GM23338 (cell line): ENCODE measurements around the gene KCNQ5. TPM values are rescaled to one million over a fixed set of nuclear protein-coding genes. Genes with fewer than 3 reads are reported as not detected.

Source experiments
- ATAC-seq: fragments of 200-7000 bp; cut with Tn5 transposase; 3 replicates; pipeline ENCODE4 v1.9.1; 2020
- DNase-seq: peaks from one replicate; pipeline ENCODE4 v3.0.0-alpha.2; 2015; ENCODE audit warnings: low spot score
- H2AFZ ChIP-seq: fragments of 200-600 bp; sonication (generic); 2 replicates; pipeline ENCODE4 v1.8.0; 2016; ENCODE audit warnings: antibody characterized with exemption, mild to moderate bottlenecking, moderate library complexity
- H3F3A ChIP-seq: fragments of 200-600 bp; sonication (generic); replicated peaks from 2 replicates; pipeline ENCODE4 v1.8.0; 2017; ENCODE audit warnings: antibody characterized with exemption, mixed run types, low read depth
- H3K27ac ChIP-seq: fragments of 200-600 bp; sonication (generic); 2 replicates; pipeline ENCODE4 v1.6.1; 2016; ENCODE audit warnings: low read depth
- H3K27me3 ChIP-seq: fragments of 200-600 bp; sonication (generic); 2 replicates; pipeline ENCODE4 v1.8.0; 2016; ENCODE audit warnings: mild to moderate bottlenecking, mixed run types, moderate library complexity; ENCODE audit not compliant: insufficient read depth
- H3K36me3 ChIP-seq: fragments of 200-600 bp; sonication (generic); 2 replicates; pipeline ENCODE4 v1.8.0; 2016; ENCODE audit warnings: mild to moderate bottlenecking; ENCODE audit not compliant: insufficient read depth
- H3K4me1 ChIP-seq: fragments of 200-600 bp; sonication (generic); 2 replicates; pipeline ENCODE4 v1.8.0; 2016; ENCODE audit warnings: mild to moderate bottlenecking, moderate library complexity; ENCODE audit not compliant: insufficient read depth
- H3K4me2 ChIP-seq: fragments of 200-600 bp; sonication (generic); 2 replicates; pipeline ENCODE4 v1.7.1; 2017; ENCODE audit warnings: mixed run types
- H3K4me3 ChIP-seq: fragments of 200-600 bp; sonication (generic); 2 replicates; pipeline ENCODE4 v1.6.1; 2016; ENCODE audit warnings: mixed run types
- H3K79me2 ChIP-seq: fragments of 200-600 bp; sonication (generic); replicated peaks from 2 replicates; pipeline ENCODE4 v1.8.0; 2017; ENCODE audit warnings: mild to moderate bottlenecking; ENCODE audit not compliant: insufficient read depth
- H3K9me2 ChIP-seq: fragments of 200-600 bp; sonication (generic); 2 replicates; pipeline ENCODE4 v1.8.0; 2017; ENCODE audit not compliant: insufficient read depth
- H4K20me1 ChIP-seq: fragments of 200-600 bp; sonication (generic); replicated peaks from 2 replicates; pipeline ENCODE4 v1.8.0; 2017; ENCODE audit warnings: mild to moderate bottlenecking; ENCODE audit not compliant: insufficient read depth
- H3K27ac Mint-ChIP-seq: 2 replicates; pipeline ENCODE4 v1.8.0; 2020; ENCODE audit warnings: inconsistent platforms, mild to moderate bottlenecking, moderate library complexity, mixed read lengths
- H3K27me3 Mint-ChIP-seq: 3 replicates; pipeline ENCODE4 v1.8.0; 2022; ENCODE audit warnings: low read depth, mild to moderate bottlenecking, moderate library complexity, mixed read lengths, inconsistent platforms; ENCODE audit not compliant: insufficient read depth, poor library complexity
- H3K36me3 Mint-ChIP-seq: 3 replicates; pipeline ENCODE4 v1.8.0; 2021; ENCODE audit warnings: low read depth, mild to moderate bottlenecking, inconsistent platforms, moderate library complexity, mixed read lengths
- H3K4me1 Mint-ChIP-seq: 3 replicates; pipeline ENCODE4 v1.8.0; 2020; ENCODE audit warnings: mild to moderate bottlenecking, inconsistent platforms, mixed read lengths
- H3K4me3 Mint-ChIP-seq: 3 replicates; pipeline ENCODE4 v1.8.0; 2021; ENCODE audit warnings: moderate library complexity, mild to moderate bottlenecking, inconsistent platforms, mixed read lengths
- H3K9me3 Mint-ChIP-seq: 3 replicates; pipeline ENCODE4 v1.8.0; 2020; ENCODE audit warnings: moderate library complexity, mild to moderate bottlenecking, inconsistent platforms, mixed read lengths
- CREB1 ChIP-seq: fragments of 250-450 bp; sonication (Bioruptor Pico); IDR thresholded peaks from 2 replicates; pipeline ENCODE4 v1.5.0; 2020; ENCODE audit warnings: low read depth, mild to moderate bottlenecking, moderate library complexity
- CTCF ChIP-seq, 2 experiments: fragments of 200-600 bp in 1 of 2; sonication (generic) in 1 of 2; conservative IDR thresholded peaks; 2 replicates each; pipeline versions ENCODE4 v1.5.1 to v1.6.1; 2016 to 2017; ENCODE audit warnings: antibody characterized with exemption in 2 of 2, low read depth in 2 of 2, mild to moderate bottlenecking in 2 of 2, moderate library complexity in 1 of 2
- ETS1 ChIP-seq: IDR thresholded peaks from 2 replicates; pipeline ENCODE4 v1.6.1; 2016; ENCODE audit warnings: antibody characterized with exemption
- EZH2 ChIP-seq: fragments of 200-600 bp; sonication (generic); IDR thresholded peaks from one replicate; pipeline ENCODE4 v1.8.0; 2017; ENCODE audit warnings: antibody characterized with exemption, mild to moderate bottlenecking, low read depth; ENCODE audit not compliant: unreplicated experiment
- JUNB ChIP-seq: IDR thresholded peaks from one replicate; pipeline ENCODE4 v1.6.1; 2016; ENCODE audit warnings: antibody characterized with exemption; ENCODE audit not compliant: unreplicated experiment
- NANOG ChIP-seq: IDR thresholded peaks from 2 replicates; pipeline ENCODE4 v1.6.1; 2016; ENCODE audit warnings: antibody characterized with exemption, borderline replicate concordance
- REST ChIP-seq: IDR thresholded peaks from one replicate; pipeline ENCODE4 v1.6.1; 2018; ENCODE audit warnings: antibody characterized with exemption; ENCODE audit not compliant: unreplicated experiment
- ZNF114 ChIP-seq: fragments of 250-450 bp; sonication (Bioruptor Pico); IDR thresholded peaks from 2 replicates; pipeline ENCODE4 v1.5.0; 2020; ENCODE audit warnings: mild to moderate bottlenecking, moderate library complexity
- ZNF331 ChIP-seq: fragments of 250-450 bp; sonication (Bioruptor Pico); IDR thresholded peaks from 2 replicates; pipeline ENCODE4 v1.5.0; 2020; ENCODE audit warnings: low read depth, mild to moderate bottlenecking, moderate library complexity
- ZNF462 ChIP-seq: fragments of 250-450 bp; sonication (Bioruptor Pico); IDR thresholded peaks from 2 replicates; pipeline ENCODE4 v1.5.0; 2020; ENCODE audit warnings: mild to moderate bottlenecking, moderate library complexity
- polyA plus RNA-seq: library from polyadenylated mRNA; unstranded; fragments of >200 nt; fragmentation: Nextera tagmentation; extraction: Ambion mirVana; gene quantifications from 2 replicates; pipeline ENCODE4 v1.2.1, GENCODE V29; 2016
- total RNA-seq: library from RNA; depleted of rRNA; stranded (reverse); fragments of >200 nt; shearing (Covaris generic); gene quantifications from 2 replicates; pipeline ENCODE4 v1.2.3, GENCODE V29; 2014

KCNQ5 gene
- total and polyA plus RNA-seq, 2 experiments from 2014 or later, result 0.68 to 0.87 TPM

DNA sequence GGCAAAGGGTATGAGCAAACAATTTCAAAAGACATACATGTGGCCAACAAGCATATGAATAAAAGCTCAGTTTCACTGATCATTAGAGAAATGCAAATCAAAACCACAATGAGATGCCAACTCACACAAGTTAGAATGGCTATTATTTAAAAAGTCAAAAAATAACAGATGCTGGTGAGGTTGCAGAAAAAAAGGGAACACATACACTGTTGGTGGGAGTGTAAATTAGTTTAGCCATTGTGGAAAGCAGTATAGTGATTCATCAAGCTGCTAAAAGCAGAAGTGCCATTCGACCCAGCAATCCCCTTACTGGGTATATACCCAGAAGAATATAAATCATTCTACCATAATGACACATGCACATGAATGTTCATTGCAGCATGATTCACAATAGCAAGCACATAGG, 610.1 kb downstream of the KCNQ5 start:
- no peak overlapping the region for H3K27ac ChIP-seq
- H3K36me3 ChIP-seq, result no peaks in the 10 kb centered on the region
- H3K4me1 ChIP-seq, result peaks cover 7% of the 10 kb centered on the region; the same call in 1 of the 2 replicates
- no peaks in the 10 kb centered on the region for H3K79me2 ChIP-seq
- Mint-ChIP-seq H3K36me3 (no peaks in the 10 kb centered on the region), H3K4me1 (peaks cover 5% of the 10 kb centered on the region; the same call in 1 of the 3 replicates), H3K9me3 (no peaks in the 10 kb centered on the region), H3K4me3 (no peak overlapping the region), H3K27ac (no peak overlapping the region), H3K27me3 (peaks cover 4% of the 10 kb centered on the region)
- no peak overlapping the region for H2AFZ ChIP-seq
- H4K20me1 ChIP-seq, result no peaks in the 10 kb centered on the region
- TF ChIP-seq ETS1 (no peak), ZNF114 (CRISPR knock-in tag) (no peak), EZH2 (no peak), CTCF (conservative IDR thresholded peaks at IDR 0.05; ENCODE audit: low read depth in 2 of 2) (no peak), JUNB (no peak), CREB1 (CRISPR knock-in tag) (no peak)
- no peak overlapping the region for H3K4me2 ChIP-seq
- ATAC-seq, result no peak
- H3F3A ChIP-seq, result no peaks in the 10 kb centered on the region
- H3K9me2 ChIP-seq, result no peaks in the 10 kb centered on the region
- H3K27me3 ChIP-seq, result no peaks in the 10 kb centered on the region
- DNase-seq, result no peak
- H3K4me3 ChIP-seq, result no peak overlapping the region

GRCh38 chr6:73233048-73233447, 611.2 kb downstream of the KCNQ5 start:
- Histone ChIP-seq H3F3A (no peaks in the 10 kb centered on the region), H3K36me3 (no peaks in the 10 kb centered on the region), H2AFZ (no peak overlapping the region), H3K9me2 (no peaks in the 10 kb centered on the region), H4K20me1 (no peaks in the 10 kb centered on the region), H3K27ac (no peak overlapping the region), H3K79me2 (no peaks in the 10 kb centered on the region), H3K4me2 (no peak overlapping the region), H3K4me3 (no peak overlapping the region), H3K27me3 (no peaks in the 10 kb centered on the region), H3K4me1 (peaks cover 7% of the 10 kb centered on the region; the same call in 1 of the 2 replicates)
- H3K4me1 Mint-ChIP-seq, result peaks cover 5% of the 10 kb centered on the region; the same call in 1 of the 3 replicates
- H3K27ac Mint-ChIP-seq, result no peak overlapping the region
- no peaks in the 10 kb centered on the region for H3K9me3 Mint-ChIP-seq
- peaks cover 4% of the 10 kb centered on the region for H3K27me3 Mint-ChIP-seq
- no peaks in the 10 kb centered on the region for H3K36me3 Mint-ChIP-seq
- no peak overlapping the region for H3K4me3 Mint-ChIP-seq
- DNase-seq (no peak), ATAC-seq (no peak)
- TF ChIP-seq REST, result no peak
- no peak for TF ChIP-seq NANOG
- no peak for TF ChIP-seq ZNF331 (CRISPR knock-in tag)
- no peak for TF ChIP-seq ZNF462
- no peak for TF ChIP-seq JUNB
